DOHH2 (cell line): ENCODE measurements around the gene USP28.

ENCODE experiments used
- EZH2phosphoT487 ChIP-seq: fragments of 200-600 bp; sonication (generic); IDR thresholded peaks from 2 replicates; pipeline ENCODE4 v1.6.1; 2017; ENCODE audit warnings: borderline replicate concordance, mild to moderate bottlenecking, antibody characterized with exemption, low read length, moderate library complexity, mixed read lengths
- TF ChIP-seq, protein P1 (sequence below): fragments of 200-600 bp; sonication (generic); IDR thresholded peaks from one replicate; pipeline ENCODE4 v1.5.1; 2014; ENCODE audit warnings: antibody characterized with exemption, mild to moderate bottlenecking, low read depth, low read length; ENCODE audit not compliant: poor library complexity, severe bottlenecking

DNA sequence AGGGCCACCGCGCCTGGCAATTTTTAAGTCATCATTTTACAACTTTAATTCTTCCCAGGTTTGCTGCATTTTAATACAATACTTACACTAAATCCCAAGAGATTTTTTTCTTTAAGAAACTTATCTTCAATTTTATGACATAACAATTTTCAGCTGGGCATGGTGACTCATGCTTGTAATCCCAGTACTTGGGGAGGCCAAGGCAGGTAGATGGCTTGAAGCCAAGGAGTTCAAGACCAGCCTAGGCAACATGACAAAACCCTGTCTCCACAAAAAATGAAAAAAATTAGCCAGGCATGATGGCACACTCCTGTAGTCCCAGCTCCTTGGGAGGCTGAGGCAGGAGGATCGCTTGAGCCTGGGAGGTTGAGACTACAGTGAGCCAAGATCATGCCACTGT lies 56.9 kb downstream of the USP28 start:
- TF ChIP-seq, protein P1, sequence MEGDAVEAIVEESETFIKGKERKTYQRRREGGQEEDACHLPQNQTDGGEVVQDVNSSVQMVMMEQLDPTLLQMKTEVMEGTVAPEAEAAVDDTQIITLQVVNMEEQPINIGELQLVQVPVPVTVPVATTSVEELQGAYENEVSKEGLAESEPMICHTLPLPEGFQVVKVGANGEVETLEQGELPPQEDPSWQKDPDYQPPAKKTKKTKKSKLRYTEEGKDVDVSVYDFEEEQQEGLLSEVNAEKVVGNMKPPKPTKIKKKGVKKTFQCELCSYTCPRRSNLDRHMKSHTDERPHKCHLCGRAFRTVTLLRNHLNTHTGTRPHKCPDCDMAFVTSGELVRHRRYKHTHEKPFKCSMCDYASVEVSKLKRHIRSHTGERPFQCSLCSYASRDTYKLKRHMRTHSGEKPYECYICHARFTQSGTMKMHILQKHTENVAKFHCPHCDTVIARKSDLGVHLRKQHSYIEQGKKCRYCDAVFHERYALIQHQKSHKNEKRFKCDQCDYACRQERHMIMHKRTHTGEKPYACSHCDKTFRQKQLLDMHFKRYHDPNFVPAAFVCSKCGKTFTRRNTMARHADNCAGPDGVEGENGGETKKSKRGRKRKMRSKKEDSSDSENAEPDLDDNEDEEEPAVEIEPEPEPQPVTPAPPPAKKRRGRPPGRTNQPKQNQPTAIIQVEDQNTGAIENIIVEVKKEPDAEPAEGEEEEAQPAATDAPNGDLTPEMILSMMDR = no peak
- TF ChIP-seq EZH2phosphoT487 = no peak
